CD4-positive, CD25-positive, alpha-beta regulatory T cell (primary cell): ENCODE results near the gene PRKCE. TPM values are rescaled to one million over a fixed set of nuclear protein-coding genes. Genes with fewer than 3 reads are reported as not detected.

ENCODE experiments used
- ATAC-seq, 2 donors: fragments of 150-1000 bp; cut with Tn5 transposase; one replicate each; pipeline ENCODE4 v1.10.0; 2021; ENCODE audit warnings: low read depth in 2 of 2, moderate number of reproducible peaks in 2 of 2, moderate library complexity in 1 of 2
- DNase-seq, 3 donors: peaks; one replicate each; pipeline versions ENCODE4 v3.0.0 to v3.0.0-alpha.2; 2012 to 2022; ENCODE audit warnings: mixed read lengths in 1 of 3
- H3K27ac ChIP-seq: one replicate; pipeline ENCODE4 v1.7.0; 2013; ENCODE audit warnings: mild to moderate bottlenecking, low read length; ENCODE audit not compliant: insufficient read depth, poor library complexity, severe bottlenecking
- H3K27me3 ChIP-seq: one replicate; pipeline ENCODE4 v1.7.0; 2013; ENCODE audit warnings: low read length; ENCODE audit not compliant: control insufficient read depth, insufficient read depth
- H3K36me3 ChIP-seq: one replicate; pipeline ENCODE4 v1.7.0; 2013; ENCODE audit warnings: mild to moderate bottlenecking, low read length, moderate library complexity; ENCODE audit not compliant: control insufficient read depth, insufficient read depth
- H3K4me1 ChIP-seq: 2 replicates; pipeline ENCODE4 v1.7.0; 2013; ENCODE audit warnings: mild to moderate bottlenecking, low read length; ENCODE audit not compliant: insufficient read depth, control insufficient read depth, poor library complexity, severe bottlenecking
- H3K4me3 ChIP-seq: one replicate; pipeline ENCODE4 v1.7.0; 2013; ENCODE audit warnings: low read depth, mild to moderate bottlenecking, low read length, moderate library complexity
- H3K9me3 ChIP-seq, 2 experiments: 1 replicate in 1 of 2; 2 replicates in 1 of 2; pipeline ENCODE4 v1.7.0; 2013; ENCODE audit warnings: low read length in 2 of 2, mild to moderate bottlenecking in 1 of 2, moderate library complexity in 1 of 2; ENCODE audit not compliant: control insufficient read depth in 2 of 2
- H3K27ac Mint-ChIP-seq, 3 donors: one replicate each; pipeline ENCODE4 v1.8.0; 2020 to 2022; ENCODE audit warnings: mild to moderate bottlenecking in 3 of 3, mixed read lengths in 3 of 3, moderate library complexity in 2 of 3
- H3K27me3 Mint-ChIP-seq: one replicate; pipeline ENCODE4 v1.8.0; 2022; ENCODE audit warnings: mild to moderate bottlenecking, mixed read lengths
- H3K36me3 Mint-ChIP-seq: one replicate; pipeline ENCODE4 v1.8.0; 2020; ENCODE audit warnings: mixed read lengths
- H3K4me1 Mint-ChIP-seq, 4 donors: one replicate each; pipeline ENCODE4 v1.8.0; 2020 to 2022; ENCODE audit warnings: mixed read lengths in 4 of 4, mild to moderate bottlenecking in 1 of 4
- H3K4me3 Mint-ChIP-seq, 4 donors: one replicate each; pipeline ENCODE4 v1.8.0; 2020 to 2022; ENCODE audit warnings: mild to moderate bottlenecking in 4 of 4, mixed read lengths in 4 of 4, moderate library complexity in 3 of 4
- H3K9me3 Mint-ChIP-seq, 7 donors: one replicate each; pipeline ENCODE4 v1.8.0; 2020 to 2022; ENCODE audit warnings: mixed read lengths in 7 of 7, mild to moderate bottlenecking in 3 of 7, moderate library complexity in 2 of 7
- polyA plus RNA-seq, 4 donors: library from polyadenylated mRNA; unstranded; fragments of 300-500 nt; fragmentation: Illumina TruSeq; gene quantifications; one replicate each; pipeline ENCODE4 v1.2.3, GENCODE V29; 2021
- total RNA-seq: library from RNA; stranded (reverse); gene quantifications from one replicate; pipeline ENCODE4 v1.2.3, GENCODE V29; 2022

PRKCE gene
- total and polyA plus RNA-seq, 5 donors from 2014 or later: 0.78 to 16.5 (median 1.3) TPM

- H3K27ac Mint-ChIP-seq: no peak overlapping the region
Observed at GRCh38 chr2:46167924-46168323, 516.4 kb downstream of the PRKCE start.

GRCh38 chr2:46169467-46169866 lies 518.0 kb downstream of the PRKCE start:
- Histone ChIP-seq H3K27ac (no peak overlapping the region), H3K27me3 (no peaks in the 10 kb centered on the region), H3K36me3 (no peaks in the 10 kb centered on the region), H3K4me3 (no peak overlapping the region), H3K4me1 (no peaks in the 10 kb centered on the region), H3K9me3 (no peaks in the 10 kb centered on the region)
- ATAC-seq (no peak), DNase-seq (no peak)
- no peaks in the 10 kb centered on the region for H3K4me1 Mint-ChIP-seq
- peaks cover 0 to 2% (median 0%) of the 10 kb centered on the region in 7 donors for H3K9me3 Mint-ChIP-seq
- peaks cover 5% of the 10 kb centered on the region for H3K36me3 Mint-ChIP-seq
- no peak overlapping the region for H3K27ac Mint-ChIP-seq
- H3K4me3 Mint-ChIP-seq: no peak overlapping the region
- no peaks in the 10 kb centered on the region for H3K27me3 Mint-ChIP-seq

More at GRCh38 chr2:46167924-46168323, 516.4 kb downstream of the PRKCE start:
- no peaks in the 10 kb centered on the region for H3K27me3 Mint-ChIP-seq
- Histone ChIP-seq H3K27me3 (no peaks in the 10 kb centered on the region), H3K4me1 (no peaks in the 10 kb centered on the region), H3K36me3 (no peaks in the 10 kb centered on the region), H3K9me3 (no peaks in the 10 kb centered on the region), H3K4me3 (no peak overlapping the region), H3K27ac (no peak overlapping the region)
- peaks cover 11% of the 10 kb centered on the region for H3K36me3 Mint-ChIP-seq
- H3K4me1 Mint-ChIP-seq: no peaks in the 10 kb centered on the region
- no peak overlapping the region for H3K4me3 Mint-ChIP-seq
- DNase-seq: no peak
- ATAC-seq: no peak
- H3K9me3 Mint-ChIP-seq: peaks cover 0 to 2% (median 0%) of the 10 kb centered on the region in 7 donors

GRCh38 chr2:46170026-46170425 lies 518.6 kb downstream of the PRKCE start:
- H3K27me3 Mint-ChIP-seq: no peaks in the 10 kb centered on the region
- no peak overlapping the region for H3K27ac ChIP-seq
- peaks cover 2% of the 10 kb centered on the region for H3K36me3 Mint-ChIP-seq
- H3K4me1 Mint-ChIP-seq: no peaks in the 10 kb centered on the region
- H3K4me1 ChIP-seq: no peaks in the 10 kb centered on the region
- peaks cover 0 to under 1% (median 0%) of the 10 kb centered on the region in 7 donors for H3K9me3 Mint-ChIP-seq
- no peak for ATAC-seq
- no peaks in the 10 kb centered on the region for H3K9me3 ChIP-seq
- no peak overlapping the region for H3K27ac Mint-ChIP-seq
- DNase-seq: no peak
- H3K36me3 ChIP-seq: no peaks in the 10 kb centered on the region
- H3K4me3 Mint-ChIP-seq: no peak overlapping the region
- no peaks in the 10 kb centered on the region for H3K27me3 ChIP-seq
- no peak overlapping the region for H3K4me3 ChIP-seq

- Mint-ChIP-seq H3K4me3 (no peak overlapping the region), H3K4me1 (no peaks in the 10 kb centered on the region), H3K27ac (no peak overlapping the region), H3K9me3 (no peaks in the 10 kb centered on the region), H3K36me3 (no peaks in the 10 kb centered on the region), H3K27me3 (no peaks in the 10 kb centered on the region)
- no peak for DNase-seq
- no peaks in the 10 kb centered on the region for H3K36me3 ChIP-seq
- no peak overlapping the region for H3K4me3 ChIP-seq
- H3K27ac ChIP-seq: no peak overlapping the region
- ATAC-seq: no peak
- H3K9me3 ChIP-seq: no peaks in the 10 kb centered on the region
- H3K4me1 ChIP-seq: no peaks in the 10 kb centered on the region
- H3K27me3 ChIP-seq: no peaks in the 10 kb centered on the region
Observed at GRCh38 chr2:46170611-46171350, 519.3 kb downstream of the PRKCE start.

- H3K4me1 Mint-ChIP-seq: peaks cover 0 to 4% (median 0%) of the 10 kb centered on the region in 4 donors
- no peaks in the 10 kb centered on the region for H3K4me1 ChIP-seq
- no peaks in the 10 kb centered on the region for H3K36me3 Mint-ChIP-seq
- no peak for ATAC-seq
- no peaks in the 10 kb centered on the region for H3K27me3 Mint-ChIP-seq
- H3K9me3 Mint-ChIP-seq: no peaks in the 10 kb centered on the region
- no peaks in the 10 kb centered on the region for H3K27me3 ChIP-seq
- no peak overlapping the region for H3K27ac ChIP-seq
- no peak overlapping the region for H3K27ac Mint-ChIP-seq
- no peaks in the 10 kb centered on the region for H3K36me3 ChIP-seq
- no peak overlapping the region for H3K4me3 Mint-ChIP-seq
- H3K4me3 ChIP-seq: no peak overlapping the region
- DNase-seq: no peak
- H3K9me3 ChIP-seq: no peaks in the 10 kb centered on the region
Observed at GRCh38 chr2:46171411-46171953, 520.0 kb downstream of the PRKCE start.

GRCh38 chr2:46171996-46172546 lies 520.6 kb downstream of the PRKCE start:
- Histone ChIP-seq H3K27me3 (no peaks in the 10 kb centered on the region), H3K4me1 (no peaks in the 10 kb centered on the region), H3K36me3 (no peaks in the 10 kb centered on the region), H3K27ac (no peak overlapping the region), H3K9me3 (no peaks in the 10 kb centered on the region), H3K4me3 (no peak overlapping the region)
- Mint-ChIP-seq H3K4me3 (no peak overlapping the region), H3K27me3 (no peaks in the 10 kb centered on the region), H3K36me3 (no peaks in the 10 kb centered on the region), H3K9me3 (no peaks in the 10 kb centered on the region), H3K27ac (no peak overlapping the region), H3K4me1 (peaks cover 0 to 4% (median 2%) of the 10 kb centered on the region in 4 donors)
- DNase-seq: no peak
- ATAC-seq: no peak

- no peaks in the 10 kb centered on the region for H3K9me3 ChIP-seq
- H3K4me1 Mint-ChIP-seq: peaks cover 0 to 4% (median 2%) of the 10 kb centered on the region in 4 donors
- ATAC-seq (no peak), DNase-seq (no peak)
- H3K4me3 Mint-ChIP-seq: no peak overlapping the region
- no peak overlapping the region for H3K27ac ChIP-seq
- H3K4me1 ChIP-seq: no peaks in the 10 kb centered on the region
- no peaks in the 10 kb centered on the region for H3K27me3 Mint-ChIP-seq
- H3K4me3 ChIP-seq: no peak overlapping the region
- H3K9me3 Mint-ChIP-seq: no peaks in the 10 kb centered on the region
- no peaks in the 10 kb centered on the region for H3K36me3 Mint-ChIP-seq
- no peaks in the 10 kb centered on the region for H3K27me3 ChIP-seq
- no peak overlapping the region for H3K27ac Mint-ChIP-seq
- no peaks in the 10 kb centered on the region for H3K36me3 ChIP-seq
Observed at GRCh38 chr2:46173030-46173429, 521.6 kb downstream of the PRKCE start.
